Ascending aorta (tissue), 2 donors: ENCODE results near the gene DIRAS1. TPM values are rescaled to one million over a fixed set of nuclear protein-coding genes. Genes with fewer than 3 reads are reported as not detected.
"Not testable (repeated sequence)": the region's sequence is repeated elsewhere in the genome, so short reads cannot be mapped to it uniquely, and the experiment has no call there.

Experiments used
- DNase-seq, 2 donors: peaks; one replicate each; pipeline ENCODE4 v3.0.0-alpha.2; 2019; ENCODE audit warnings: low spot score in 2 of 2
- H3K27ac ChIP-seq, 2 donors: fragments of 200-600 bp; sonication (generic); one replicate each; pipeline ENCODE4 v1.5.1; 2016 to 2017; ENCODE audit warnings: mild to moderate bottlenecking in 1 of 2
- H3K27me3 ChIP-seq: fragments of 200-600 bp; sonication (generic); one replicate; pipeline ENCODE4 v1.5.1; 2017
- H3K36me3 ChIP-seq, 2 donors: fragments of 200-600 bp; sonication (generic); one replicate each; pipeline ENCODE4 v1.5.1; 2016
- H3K4me1 ChIP-seq, 2 donors: fragments of 200-600 bp; sonication (generic); one replicate each; pipeline ENCODE4 v1.5.1; 2016 to 2017; ENCODE audit warnings: mild to moderate bottlenecking in 1 of 2
- H3K4me3 ChIP-seq, 2 donors: fragments of 200-600 bp; sonication (generic); one replicate each; pipeline ENCODE4 v1.5.1; 2016 to 2017; ENCODE audit warnings: mild to moderate bottlenecking in 1 of 2
- H3K9me3 ChIP-seq, 2 donors: fragments of 200-600 bp; sonication (generic); one replicate each; pipeline ENCODE4 v1.5.1; 2016
- CTCF ChIP-seq, 3 experiments: fragments of 200-600 bp in 2 of 3; fragments of 450-650 bp in 1 of 3; sonication (generic) in 2 of 3; IDR thresholded peaks; one replicate each; pipeline ENCODE4 v1.5.1; 2016 to 2019; ENCODE audit warnings: antibody characterized with exemption in 3 of 3, mild to moderate bottlenecking in 1 of 3, moderate library complexity in 1 of 3
- intact Hi-C: fragments of 100-400 bp; cut with DNase I; formaldehyde crosslinking; loops from one replicate; pipeline ENCODE4 v1.15.1; 2023
- total RNA-seq: library from RNA; depleted of rRNA; stranded (reverse); fragments of >200 nt; gene quantifications from one replicate; pipeline ENCODE4 v1.1.0, GENCODE V29; 2016

The DIRAS1 gene
- total RNA-seq, 1 donor from 2014 or later: not detected

- Histone ChIP-seq H3K27me3 (no peaks in the 10 kb centered on the region), H3K4me1 (no peaks in the 10 kb centered on the region), H3K36me3 (no peaks in the 10 kb centered on the region), H3K27ac (no peak overlapping the region), H3K4me3 (no peak overlapping the region), H3K9me3 (no peaks in the 10 kb centered on the region)
- DNase-seq: no peak
- intact Hi-C loops: no loop called here
- no peak for TF ChIP-seq CTCF (IDR thresholded peaks at IDR 0.05)
Observed at GRCh38 chr19:2714531-2715269, 6.5 kb downstream of the DIRAS1 start.

GRCh38 chr19:2714102-2714501 lies 7.1 kb downstream of the DIRAS1 start:
- intact Hi-C loops, H3K9me3 ChIP-seq, H3K36me3 ChIP-seq: not testable (repeated sequence)

GRCh38 chr19:2713170-2713569 lies 8.0 kb downstream of the DIRAS1 start:
- DNase-seq: not testable (repeated sequence)

More at GRCh38 chr19:2714102-2714501, 7.1 kb downstream of the DIRAS1 start:
- DNase-seq, H3K27me3 ChIP-seq, H3K4me3 ChIP-seq, H3K4me1 ChIP-seq, H3K27ac ChIP-seq: not testable (repeated sequence)

GRCh38 chr19:2711875-2712205 lies 9.3 kb downstream of the DIRAS1 start:
- DNase-seq: no peak
- Histone ChIP-seq H3K4me3 (no peak overlapping the region), H3K9me3 (no peaks in the 10 kb centered on the region), H3K27me3 (no peaks in the 10 kb centered on the region), H3K4me1 (no peaks in the 10 kb centered on the region), H3K36me3 (no peaks in the 10 kb centered on the region), H3K27ac (no peak overlapping the region)
- TF ChIP-seq CTCF (IDR thresholded peaks at IDR 0.05): no peak
- intact Hi-C loops: no loop called here

More at GRCh38 chr19:2713170-2713569, 8.0 kb downstream of the DIRAS1 start:
- H3K27me3 ChIP-seq, H3K4me3 ChIP-seq, H3K27ac ChIP-seq, H3K9me3 ChIP-seq, H3K36me3 ChIP-seq, intact Hi-C loops, H3K4me1 ChIP-seq: not testable (repeated sequence)

- Histone ChIP-seq H3K4me3 (no peak overlapping the region), H3K9me3 (no peaks in the 10 kb centered on the region), H3K4me1 (no peaks in the 10 kb centered on the region), H3K36me3 (no peaks in the 10 kb centered on the region), H3K27me3 (no peaks in the 10 kb centered on the region), H3K27ac (no peak overlapping the region)
- intact Hi-C loops: no loop called here
- no peak for DNase-seq
- no peak for TF ChIP-seq CTCF (IDR thresholded peaks at IDR 0.05)
Observed at GRCh38 chr19:2711172-2711874, 9.8 kb downstream of the DIRAS1 start.

GRCh38 chr19:2706251-2706650 lies 14.9 kb downstream of the DIRAS1 start:
- no peaks in the 10 kb centered on the region for H3K27me3 ChIP-seq
- intact Hi-C loops: no loop called here
- no peak for DNase-seq
- no peaks in the 10 kb centered on the region for H3K36me3 ChIP-seq
- H3K4me1 ChIP-seq: peaks cover 4 to 5% of the 10 kb centered on the region in 2 donors
- no peak for TF ChIP-seq CTCF (IDR thresholded peaks at IDR 0.05)
- H3K9me3 ChIP-seq: no peaks in the 10 kb centered on the region
- H3K27ac ChIP-seq: no peak overlapping the region
- H3K4me3 ChIP-seq: no peak overlapping the region
